Nephron progenitor cell (in vitro differentiated cells): ENCODE data around the gene NEK7.
"Not testable (repeated sequence)": the region's sequence is repeated elsewhere in the genome, so short reads cannot be mapped to it uniquely, and the experiment has no call there.

ENCODE experiments used
- DNase-seq: peaks from one replicate; pipeline ENCODE4 v3.0.0; 2021
- H3K27ac Mint-ChIP-seq: 2 replicates; pipeline ENCODE4 v1.8.0; 2021; ENCODE audit warnings: mild to moderate bottlenecking, moderate library complexity, mixed read lengths
- H3K27me3 Mint-ChIP-seq: 2 replicates; pipeline ENCODE4 v1.8.0; 2021; ENCODE audit warnings: mild to moderate bottlenecking, low read depth, mixed read lengths; ENCODE audit not compliant: poor library complexity
- H3K36me3 Mint-ChIP-seq: 2 replicates; pipeline ENCODE4 v1.8.0; 2021; ENCODE audit warnings: low read depth, mixed read lengths
- H3K4me1 Mint-ChIP-seq: 2 replicates; pipeline ENCODE4 v1.8.0; 2021; ENCODE audit warnings: mixed read lengths
- H3K4me3 Mint-ChIP-seq: 2 replicates; pipeline ENCODE4 v1.8.0; 2021; ENCODE audit warnings: mild to moderate bottlenecking, moderate library complexity, mixed read lengths
- H3K9me3 Mint-ChIP-seq: 2 replicates; pipeline ENCODE4 v1.8.0; 2021; ENCODE audit warnings: mild to moderate bottlenecking, moderate library complexity, mixed read lengths
- TF ChIP-seq, protein P1 (sequence below): fragments of 200-600 bp; sonication (generic); IDR thresholded peaks from 2 replicates; pipeline ENCODE4 v1.5.0; 2021; ENCODE audit warnings: antibody characterized with exemption

The NEK7 gene

DNA sequence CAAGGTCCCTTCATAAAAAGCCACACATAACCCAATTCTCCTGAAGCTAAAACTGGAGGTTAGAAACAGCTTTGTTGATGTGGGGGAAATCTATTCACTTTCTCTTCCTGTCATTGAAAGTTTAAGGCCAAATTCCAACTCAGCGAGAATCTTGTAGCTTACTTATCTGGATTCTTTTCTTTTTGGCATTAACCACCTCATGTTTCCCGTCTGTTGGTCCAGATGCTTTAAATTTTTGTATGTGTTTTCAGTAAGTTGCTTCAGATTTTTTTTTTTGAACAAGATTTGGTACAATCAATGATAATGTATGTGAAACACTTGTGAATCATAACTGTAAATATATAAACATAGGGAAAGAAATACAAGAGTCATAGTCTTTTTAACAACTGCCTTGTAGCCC, 33.7 kb upstream of the NEK7 start:
- no peaks in the 10 kb centered on the region for H3K36me3 Mint-ChIP-seq
- H3K27ac Mint-ChIP-seq, result no peak overlapping the region
- H3K9me3 Mint-ChIP-seq, result no peaks in the 10 kb centered on the region
- TF ChIP-seq, protein P1, sequence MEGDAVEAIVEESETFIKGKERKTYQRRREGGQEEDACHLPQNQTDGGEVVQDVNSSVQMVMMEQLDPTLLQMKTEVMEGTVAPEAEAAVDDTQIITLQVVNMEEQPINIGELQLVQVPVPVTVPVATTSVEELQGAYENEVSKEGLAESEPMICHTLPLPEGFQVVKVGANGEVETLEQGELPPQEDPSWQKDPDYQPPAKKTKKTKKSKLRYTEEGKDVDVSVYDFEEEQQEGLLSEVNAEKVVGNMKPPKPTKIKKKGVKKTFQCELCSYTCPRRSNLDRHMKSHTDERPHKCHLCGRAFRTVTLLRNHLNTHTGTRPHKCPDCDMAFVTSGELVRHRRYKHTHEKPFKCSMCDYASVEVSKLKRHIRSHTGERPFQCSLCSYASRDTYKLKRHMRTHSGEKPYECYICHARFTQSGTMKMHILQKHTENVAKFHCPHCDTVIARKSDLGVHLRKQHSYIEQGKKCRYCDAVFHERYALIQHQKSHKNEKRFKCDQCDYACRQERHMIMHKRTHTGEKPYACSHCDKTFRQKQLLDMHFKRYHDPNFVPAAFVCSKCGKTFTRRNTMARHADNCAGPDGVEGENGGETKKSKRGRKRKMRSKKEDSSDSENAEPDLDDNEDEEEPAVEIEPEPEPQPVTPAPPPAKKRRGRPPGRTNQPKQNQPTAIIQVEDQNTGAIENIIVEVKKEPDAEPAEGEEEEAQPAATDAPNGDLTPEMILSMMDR, result no peak
- peaks cover 3% of the 10 kb centered on the region for H3K27me3 Mint-ChIP-seq
- no peak for DNase-seq
- no peak overlapping the region for H3K4me3 Mint-ChIP-seq
- peaks cover 6% of the 10 kb centered on the region for H3K4me1 Mint-ChIP-seq

DNA sequence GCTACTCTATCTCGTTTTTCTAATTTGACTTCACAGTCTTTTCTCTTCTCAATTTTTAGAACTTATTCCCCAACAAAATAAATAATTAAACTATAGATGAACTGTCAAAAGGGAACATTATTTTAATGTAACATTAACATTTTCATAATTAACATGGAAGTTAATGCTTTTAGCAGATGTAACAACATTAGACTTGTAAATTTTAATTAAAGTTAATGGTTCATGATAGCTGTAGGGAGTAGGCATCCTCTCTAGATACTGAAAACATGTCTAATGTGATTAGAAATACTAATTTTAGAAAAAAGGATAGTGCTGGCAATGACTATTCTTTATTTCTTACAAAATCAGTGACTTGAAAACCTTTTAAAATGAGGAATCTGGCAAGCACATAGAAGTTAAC, 32.1 kb upstream of the NEK7 start:
- H3K4me1 Mint-ChIP-seq, result peaks cover 6% of the 10 kb centered on the region
- no peaks in the 10 kb centered on the region for H3K9me3 Mint-ChIP-seq
- no peak overlapping the region for H3K4me3 Mint-ChIP-seq
- no peak for DNase-seq
- TF ChIP-seq, protein P1, result no peak
- H3K36me3 Mint-ChIP-seq, result no peaks in the 10 kb centered on the region
- H3K27me3 Mint-ChIP-seq, result peaks cover 3% of the 10 kb centered on the region
- H3K27ac Mint-ChIP-seq, result no peak overlapping the region

DNA sequence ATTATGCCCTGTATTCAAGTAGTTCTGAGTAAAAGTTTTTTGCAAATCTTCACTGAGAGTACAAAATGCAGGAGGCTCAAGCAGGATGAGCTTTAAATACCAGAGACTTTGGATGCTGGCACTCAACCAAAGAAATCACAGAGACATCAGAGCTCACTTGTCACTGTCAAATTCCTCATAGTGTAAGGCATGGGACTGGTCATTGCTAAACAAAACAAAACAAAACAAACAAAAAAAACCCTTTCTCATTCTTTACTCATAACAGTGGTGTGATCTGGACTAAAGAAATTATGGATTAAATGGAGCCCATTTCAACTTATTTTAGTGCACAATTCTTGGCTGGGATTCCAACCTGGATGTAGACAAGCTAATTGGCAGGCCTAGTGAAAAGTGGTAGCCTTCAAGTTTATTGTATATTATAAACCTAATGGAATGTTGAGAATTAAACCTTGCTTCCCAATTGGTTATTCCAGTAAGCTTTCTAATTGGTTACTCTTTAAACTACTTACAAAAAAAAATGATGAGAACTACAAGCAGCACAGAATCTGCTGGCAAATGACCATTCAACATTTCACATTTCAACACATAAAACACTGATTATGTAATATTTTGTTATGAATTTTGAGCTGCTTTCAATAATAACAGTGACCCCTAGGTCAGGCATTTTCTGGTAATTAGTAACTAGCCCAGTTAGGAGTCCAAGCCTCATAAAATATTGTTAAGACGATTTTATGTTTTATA, 30.6 kb upstream of the NEK7 start:
- no peak for DNase-seq
- H3K4me1 Mint-ChIP-seq, result peaks cover 5% of the 10 kb centered on the region
- H3K27ac Mint-ChIP-seq, result no peak overlapping the region
- peaks cover 3% of the 10 kb centered on the region for H3K27me3 Mint-ChIP-seq
- H3K36me3 Mint-ChIP-seq, result no peaks in the 10 kb centered on the region
- peaks cover 1% of the 10 kb centered on the region for H3K9me3 Mint-ChIP-seq
- H3K4me3 Mint-ChIP-seq, result no peak overlapping the region
- TF ChIP-seq, protein P1, result no peak

DNA sequence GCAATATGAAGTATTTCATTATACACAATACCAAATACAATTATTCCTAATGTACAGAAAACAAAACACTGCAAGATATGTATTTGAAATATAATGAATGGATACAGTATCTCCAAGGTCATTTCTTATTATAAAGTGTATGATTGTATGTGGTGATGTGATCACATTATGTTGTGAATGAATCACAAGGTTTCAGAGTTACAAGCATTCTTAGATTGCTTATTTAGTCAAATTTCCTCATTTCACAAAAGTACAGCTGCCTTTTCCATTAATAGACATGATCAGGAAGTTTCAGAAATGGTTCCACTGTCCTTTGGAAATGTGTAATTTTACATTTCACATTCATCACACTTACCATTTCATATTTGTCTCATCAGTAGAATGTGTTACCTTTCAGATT, 28.3 kb upstream of the NEK7 start:
- H3K4me3 Mint-ChIP-seq, result no peak overlapping the region
- TF ChIP-seq, protein P1, result no peak
- no peaks in the 10 kb centered on the region for H3K36me3 Mint-ChIP-seq
- peaks cover 3% of the 10 kb centered on the region for H3K27me3 Mint-ChIP-seq
- H3K9me3 Mint-ChIP-seq, result peaks cover 4% of the 10 kb centered on the region
- DNase-seq, result no peak
- no peak overlapping the region for H3K27ac Mint-ChIP-seq
- H3K4me1 Mint-ChIP-seq, result no peaks in the 10 kb centered on the region

DNA sequence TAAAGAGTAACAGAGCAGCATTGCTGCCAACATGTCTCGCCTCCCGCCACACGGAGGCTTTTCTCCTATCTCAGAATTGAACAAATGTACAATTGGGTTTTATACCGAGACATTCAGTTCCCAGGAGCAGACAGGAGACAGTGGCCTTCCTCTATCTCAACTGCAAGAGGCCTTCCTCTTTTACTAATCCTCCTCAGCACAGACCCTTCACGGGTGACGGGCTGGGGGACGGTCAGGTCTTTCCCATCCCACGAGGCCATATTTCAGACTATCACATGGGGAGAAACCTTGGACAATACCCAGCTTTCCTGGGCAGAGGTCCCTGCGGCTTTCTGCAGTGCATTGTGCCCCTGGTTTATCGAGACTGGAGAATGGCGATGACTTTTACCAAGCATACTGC, 26.7 kb upstream of the NEK7 start:
- not testable (repeated sequence) for H3K27ac Mint-ChIP-seq, H3K27me3 Mint-ChIP-seq, H3K36me3 Mint-ChIP-seq

DNA sequence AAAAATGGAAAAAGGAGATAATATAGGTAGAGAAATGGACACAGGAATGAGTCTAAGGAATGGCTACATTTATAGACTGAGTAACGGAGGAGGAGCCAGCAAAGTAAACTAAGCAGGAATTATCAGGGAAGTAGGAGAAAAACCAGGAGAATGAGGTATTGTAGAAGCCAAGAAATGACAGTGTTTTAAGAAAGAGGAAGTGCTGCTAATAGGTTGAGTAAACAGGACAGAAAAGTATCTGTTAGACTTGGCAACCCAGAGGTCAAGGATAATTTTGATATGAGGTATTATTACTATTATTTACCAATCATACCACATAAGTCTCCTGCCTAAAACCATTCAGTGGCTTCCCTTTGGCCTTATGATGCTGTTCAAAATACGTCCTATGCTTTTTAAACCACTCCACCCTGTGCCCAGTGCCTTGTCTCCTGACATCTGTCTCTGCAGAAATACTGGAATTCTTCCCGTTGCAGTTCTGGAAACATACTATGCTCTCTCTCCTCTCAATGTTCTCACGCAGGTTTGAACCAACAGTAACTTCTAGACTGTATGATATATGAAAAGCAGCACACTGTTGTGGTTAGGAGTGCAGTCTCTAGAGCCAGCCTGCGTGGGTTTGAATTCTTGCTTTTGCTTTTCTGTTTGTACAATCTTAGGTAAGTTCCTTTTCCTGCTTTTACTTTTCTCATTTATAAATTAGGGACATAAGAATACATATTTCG, 24.6 kb upstream of the NEK7 start:
- no peak overlapping the region for H3K4me3 Mint-ChIP-seq

More for the DNA sequence above, 26.7 kb upstream of the NEK7 start:
- DNase-seq, H3K9me3 Mint-ChIP-seq, H3K4me3 Mint-ChIP-seq, H3K4me1 Mint-ChIP-seq: not testable (repeated sequence)

More for the DNA sequence above, 24.6 kb upstream of the NEK7 start:
- DNase-seq, result no peak
- H3K27me3 Mint-ChIP-seq, result peaks cover 3% of the 10 kb centered on the region
- no peaks in the 10 kb centered on the region for H3K4me1 Mint-ChIP-seq
- H3K27ac Mint-ChIP-seq, result no peak overlapping the region
- TF ChIP-seq, protein P1, result no peak
- H3K9me3 Mint-ChIP-seq, result peaks cover 8% of the 10 kb centered on the region
- H3K36me3 Mint-ChIP-seq, result no peaks in the 10 kb centered on the region
